Measurements from ENCODE around the gene WDR46. TPM values are rescaled to one million over a fixed set of nuclear protein-coding genes. Genes with fewer than 3 reads are reported as not detected.

WDR46 gene
- total RNA-seq, 1 experiment from 2014 or later = 77.9 TPM

DNA sequence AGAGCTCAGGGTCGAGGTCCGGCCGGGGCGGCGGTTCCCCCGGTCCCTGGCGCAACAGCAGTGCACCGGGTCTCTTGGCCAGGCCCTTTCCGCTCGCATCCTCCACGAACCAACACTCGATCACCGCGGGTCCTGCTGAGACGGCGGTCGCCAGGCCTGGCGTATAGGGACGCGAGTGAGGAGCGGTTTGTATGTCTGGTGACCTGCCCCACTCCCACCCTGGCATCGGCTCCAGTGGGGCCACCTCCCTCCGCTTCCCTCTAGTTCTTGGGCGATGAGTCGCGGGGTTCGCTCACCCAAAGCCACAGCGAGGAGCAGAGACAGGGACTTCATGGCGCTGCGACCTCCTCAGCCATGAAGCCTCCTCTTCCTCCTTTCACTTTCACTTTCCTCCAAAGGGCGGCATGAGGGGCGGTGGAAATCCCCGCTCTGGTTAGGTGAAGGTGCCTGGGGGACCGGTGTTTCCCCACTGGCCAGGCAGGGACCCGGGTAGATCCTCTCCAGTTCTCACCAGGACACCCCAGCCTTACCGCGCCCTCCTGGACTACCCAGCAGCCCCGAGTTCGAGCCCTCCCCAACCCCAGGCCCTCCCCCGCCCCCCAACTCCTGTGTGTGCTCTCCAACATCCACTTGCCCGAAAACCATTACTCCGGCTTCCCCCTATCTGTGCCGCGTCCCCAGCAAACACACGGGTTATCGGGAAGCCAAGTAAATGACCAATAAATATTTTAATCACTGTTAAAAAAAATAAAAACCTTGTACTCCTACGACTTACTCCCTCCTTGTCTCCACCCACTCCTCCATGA is 24.9 kb upstream of the WDR46 start, which contains the start of gene TAPBP:
Gene TAPBP (minus strand): TSS at position 370 of the 806 bp plus-strand sequence. CDS start 37 bp downstream, at position 333.
- DNase-seq (ENCODE audit: low spot score) = peak; percentile 70

DNA sequence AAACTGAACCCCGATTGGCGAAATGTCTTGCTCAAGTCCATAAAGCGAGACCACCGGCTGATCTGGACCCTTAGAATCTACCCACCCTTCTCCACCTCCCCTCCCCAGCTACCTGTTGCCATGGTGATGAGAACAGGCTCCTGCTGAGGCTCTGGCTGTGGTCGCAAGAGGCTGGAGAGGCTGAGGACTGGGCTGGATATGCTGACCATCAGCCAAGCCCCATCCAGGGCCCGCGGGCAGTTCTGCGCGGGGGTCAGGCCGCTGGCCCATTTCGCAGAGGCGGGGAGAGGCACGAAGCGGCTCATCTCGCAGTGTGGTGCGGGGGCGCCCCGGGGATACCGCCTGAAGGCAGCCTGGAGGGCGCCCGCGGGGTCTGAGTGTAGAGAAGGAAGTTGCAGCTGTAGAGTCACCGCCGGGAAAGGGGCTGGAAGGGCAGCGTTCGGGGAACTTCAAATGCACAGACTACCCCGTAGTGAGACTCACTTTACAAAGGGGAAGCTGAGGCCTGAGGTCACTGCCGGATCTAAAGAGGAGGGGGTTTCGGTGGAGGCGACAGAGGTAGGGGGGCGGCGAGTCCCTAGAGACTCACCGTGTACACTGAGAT is 24.2 kb upstream of the WDR46 start:
- DNase-seq (ENCODE audit: low spot score) = no peak

DNA sequence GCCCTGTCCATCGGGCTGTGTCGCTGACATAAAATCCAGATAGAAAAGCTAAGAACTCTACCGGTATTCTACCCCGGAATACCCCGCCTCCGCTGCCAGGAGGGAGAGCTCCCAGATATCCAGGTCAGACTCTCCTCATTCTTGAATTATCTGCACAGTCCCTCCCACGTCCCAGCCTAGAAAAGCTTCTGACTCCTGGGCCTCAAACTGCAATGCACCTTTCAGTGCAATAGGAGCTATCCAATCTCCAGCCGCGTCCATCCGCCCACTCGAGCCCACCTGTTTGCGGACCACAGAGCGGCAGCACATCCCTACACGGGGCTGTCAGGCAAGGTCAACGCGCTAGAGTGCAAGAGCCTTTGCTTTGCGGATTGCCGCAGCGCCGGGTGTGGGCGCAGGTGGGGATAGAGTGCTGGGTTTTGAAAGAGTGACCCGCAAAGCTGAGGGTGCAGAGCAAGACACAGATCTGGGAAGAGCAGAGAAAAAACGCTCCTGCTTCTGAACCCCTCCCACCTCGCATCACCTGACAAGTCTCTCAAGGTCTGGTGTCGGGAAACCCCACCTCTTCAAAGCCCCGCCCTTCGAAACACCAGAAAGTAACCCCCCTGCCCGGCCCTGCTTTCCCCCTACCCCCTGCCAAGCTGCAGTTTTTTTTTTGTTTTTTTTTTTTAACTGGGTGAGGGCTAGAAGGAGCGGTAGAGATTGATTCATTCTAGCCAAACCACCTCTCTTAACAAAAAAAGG is 23.5 kb upstream of the WDR46 start:
- DNase-seq (ENCODE audit: low spot score) = peak; percentile 86

DNA sequence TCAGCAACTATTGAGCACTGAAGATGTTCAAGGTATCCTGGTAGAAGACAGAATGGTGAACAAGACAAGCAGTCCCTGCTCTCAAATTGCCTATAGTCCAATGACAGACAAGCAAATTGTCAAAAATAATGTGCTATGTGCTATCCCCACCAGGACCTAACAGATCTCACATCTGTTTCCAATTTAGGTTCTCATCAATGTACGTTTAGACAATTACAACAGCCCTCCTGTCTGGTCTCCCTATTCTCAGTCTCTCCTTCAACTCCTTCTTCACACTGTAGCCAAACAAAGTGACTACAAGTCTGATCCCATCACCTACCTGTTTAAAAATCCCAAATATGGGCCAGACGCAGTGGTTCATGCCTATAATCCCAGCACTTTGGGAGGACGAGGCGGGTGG is 17.3 kb upstream of the WDR46 start:
- DNase-seq (ENCODE audit: low spot score) = no peak

DNA sequence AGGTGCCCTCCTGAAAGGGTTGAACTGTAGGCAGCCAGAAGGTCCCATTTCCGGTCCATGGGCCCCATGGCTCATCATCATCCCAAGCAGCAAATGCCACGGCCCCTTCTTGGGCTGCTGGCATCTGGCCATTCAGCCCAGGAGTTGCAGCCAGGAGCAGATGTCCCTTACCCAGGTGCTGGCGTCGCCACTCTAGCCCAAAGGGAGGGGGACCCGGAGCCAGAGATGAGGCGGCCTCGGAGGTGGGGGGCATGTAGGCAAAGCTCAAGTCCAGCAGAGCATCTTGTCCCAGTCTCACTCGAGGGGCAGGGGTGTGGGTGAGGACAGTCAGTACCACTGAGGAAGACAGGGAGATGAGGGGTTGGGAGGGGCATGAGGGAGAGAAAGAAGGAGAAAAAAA is 16.0 kb upstream of the WDR46 start:
- DNase-seq (ENCODE audit: low spot score) = no peak

DNA sequence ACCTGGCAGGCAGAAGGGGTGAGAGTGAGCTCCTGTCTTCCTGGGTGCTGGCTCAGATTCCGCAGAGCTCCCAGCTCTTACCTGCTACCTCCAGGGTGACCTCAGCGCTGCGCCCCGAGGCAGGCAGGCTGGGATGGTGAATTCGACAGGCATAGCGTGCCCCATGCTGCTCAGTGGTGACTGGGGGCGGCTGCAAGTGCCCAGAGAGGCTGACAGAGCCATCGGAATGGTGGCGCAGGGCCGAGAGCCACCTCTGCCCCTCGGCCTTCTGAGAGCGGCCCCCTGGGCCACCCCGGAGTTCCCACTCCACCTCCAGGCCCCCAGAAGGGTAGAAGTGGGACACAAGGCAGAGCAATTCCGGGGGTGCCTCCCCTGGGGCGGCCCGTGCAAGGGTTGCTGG is 15.2 kb upstream of the WDR46 start:
- DNase-seq (ENCODE audit: low spot score) = no peak

DNA sequence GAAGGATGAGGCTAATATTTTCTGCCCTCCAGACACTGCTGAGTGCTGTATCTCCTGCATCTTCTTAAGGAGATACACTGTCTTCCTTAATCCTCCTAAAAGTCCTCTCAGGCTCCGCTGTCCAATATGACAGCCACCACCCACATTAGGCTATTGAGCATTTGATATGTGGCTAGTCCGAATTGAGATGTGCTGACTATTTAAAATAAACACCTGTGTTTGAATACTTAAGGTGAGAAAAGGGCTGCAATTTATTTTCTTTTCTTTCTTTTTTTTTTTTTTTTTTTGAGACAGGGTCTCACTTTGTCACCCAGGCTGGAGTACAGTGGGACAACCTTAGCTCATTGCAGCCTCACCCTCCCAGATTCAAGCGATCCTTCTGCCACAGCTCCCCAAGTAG is 12.8 kb upstream of the WDR46 start:
- no peak for DNase-seq (ENCODE audit: low spot score)

DNA sequence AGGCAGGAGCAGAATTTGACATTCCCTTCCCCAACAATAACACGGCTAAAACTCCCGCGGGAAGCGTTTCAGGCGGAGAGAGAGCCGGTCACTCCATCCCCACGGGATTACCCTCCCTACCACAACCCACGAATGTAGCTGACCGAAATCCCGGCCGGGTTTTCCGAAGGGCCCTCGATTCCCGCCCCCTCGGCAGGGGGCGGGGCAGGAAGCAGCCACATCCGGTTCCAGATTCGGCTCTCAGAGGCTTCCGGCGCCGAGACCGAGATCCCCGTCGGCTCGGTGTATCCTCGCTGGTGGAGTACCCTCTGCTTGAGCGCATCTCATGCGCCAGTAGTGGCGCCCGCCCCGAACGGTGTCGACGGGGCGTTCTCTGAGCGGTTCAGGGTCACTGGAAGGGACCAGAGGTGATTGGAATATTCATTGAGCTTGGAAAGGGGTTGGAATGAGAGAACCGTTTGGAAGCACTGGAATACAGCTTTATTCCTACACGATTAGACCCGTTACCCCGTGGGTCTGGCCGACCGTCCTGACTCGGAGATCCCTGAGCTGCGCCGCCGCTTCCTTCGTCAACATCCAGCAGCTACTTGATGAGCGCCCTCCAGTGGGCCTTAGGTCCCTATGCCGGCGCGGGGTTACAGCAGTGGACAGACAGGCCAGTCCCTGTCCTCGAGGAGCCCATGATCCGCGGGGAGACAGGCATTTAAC is 10.4 kb upstream of the WDR46 start:
- peak; percentile 86 for DNase-seq (ENCODE audit: low spot score)

DNA sequence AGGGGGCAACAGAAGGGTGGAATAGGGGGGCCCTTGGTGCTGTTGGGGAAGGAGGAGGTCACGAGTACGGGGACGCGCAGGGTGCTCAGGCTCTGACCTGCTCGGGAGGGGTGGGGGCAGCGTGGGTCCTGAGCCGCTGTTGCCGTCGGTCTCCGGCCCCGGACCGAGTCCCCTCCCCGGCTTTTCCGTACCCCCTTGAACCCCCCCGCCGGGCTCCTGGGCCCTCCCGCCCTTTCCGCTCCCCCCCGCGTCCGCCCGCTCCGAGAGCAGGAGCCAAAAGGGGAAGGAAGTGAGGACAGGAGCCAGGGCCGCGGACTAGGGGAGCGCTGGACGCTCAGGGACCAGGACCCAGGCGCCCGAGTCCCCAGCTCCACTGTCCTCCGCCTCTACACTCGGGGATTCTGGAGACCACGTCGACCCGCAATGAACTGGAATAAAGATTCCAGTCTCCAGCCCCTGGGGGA is 9.8 kb upstream of the WDR46 start, which contains the start of gene RGL2:
Gene RGL2 (minus strand): TSS at position 170 of the 464 bp plus-strand sequence. CDS start 332 bp downstream, outside the sequence.
- peak; percentile 29 for DNase-seq (ENCODE audit: low spot score)

DNA sequence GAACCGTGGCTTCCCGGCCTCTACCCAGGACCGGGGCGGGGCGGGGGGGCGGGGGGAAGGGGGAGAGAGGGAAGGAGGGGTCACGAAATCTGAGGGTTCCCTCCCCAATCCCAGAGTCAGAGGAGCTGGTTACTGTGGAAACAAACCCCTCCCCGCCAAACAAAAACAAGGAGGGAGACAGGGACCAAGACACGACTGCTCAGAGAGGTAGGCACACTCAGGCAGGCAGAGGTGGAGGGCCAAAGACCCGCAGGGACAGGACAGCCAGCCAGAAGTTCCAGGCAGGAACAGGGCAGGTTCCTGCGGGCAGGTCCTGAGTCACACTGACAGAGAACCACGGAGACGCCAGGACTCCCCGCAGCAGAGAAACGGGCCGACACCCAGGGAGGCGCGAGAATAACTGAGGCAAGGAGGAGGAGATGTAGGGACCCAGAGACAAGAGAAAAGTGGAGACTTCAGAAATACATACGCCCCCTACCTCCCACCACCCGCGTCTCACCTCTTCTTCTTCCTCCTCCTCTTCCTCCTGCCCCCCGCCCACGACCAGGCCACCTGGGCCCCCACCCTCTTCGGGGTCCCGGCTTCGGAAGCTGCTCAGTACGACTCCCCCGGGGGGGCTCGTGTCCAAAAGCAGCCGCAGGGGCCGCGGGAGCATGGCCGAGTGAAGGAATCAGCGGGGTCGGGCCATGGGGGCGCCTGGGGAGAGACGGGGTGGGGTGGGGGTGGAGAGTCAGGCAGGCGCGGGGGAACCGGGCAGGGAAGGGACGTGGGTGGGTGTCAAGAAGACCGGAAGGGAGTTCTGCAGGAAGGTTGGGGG is 9.1 kb upstream of the WDR46 start:
- DNase-seq (ENCODE audit: low spot score) = peak; percentile 76

DNA sequence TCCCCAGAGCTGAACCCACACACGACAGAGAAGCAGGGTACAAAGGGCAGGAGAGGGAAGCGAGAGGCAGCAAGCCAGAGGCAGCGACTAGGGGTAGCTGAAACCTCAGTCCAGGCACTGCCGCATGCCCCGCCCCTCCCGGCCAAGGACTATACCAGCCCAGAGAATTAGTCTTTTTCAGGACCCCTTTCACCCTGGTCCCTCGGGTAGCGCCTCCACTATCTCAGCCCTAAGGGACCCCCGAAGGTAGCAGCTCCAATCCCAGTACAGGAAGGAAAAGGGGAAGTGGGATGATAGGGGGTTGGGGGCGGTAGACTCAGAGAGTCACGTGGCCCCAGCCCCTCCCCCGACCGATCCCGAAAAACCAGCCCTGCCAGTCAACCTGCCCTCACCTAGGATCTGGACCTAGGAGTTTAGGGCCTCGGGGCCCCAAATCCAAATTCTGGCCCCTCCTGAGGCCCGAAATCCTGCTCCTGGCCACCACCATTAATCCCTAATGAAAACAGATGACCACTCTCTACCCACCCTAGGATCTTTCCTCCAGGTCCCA is 8.4 kb upstream of the WDR46 start:
- DNase-seq (ENCODE audit: low spot score) = no peak

DNA sequence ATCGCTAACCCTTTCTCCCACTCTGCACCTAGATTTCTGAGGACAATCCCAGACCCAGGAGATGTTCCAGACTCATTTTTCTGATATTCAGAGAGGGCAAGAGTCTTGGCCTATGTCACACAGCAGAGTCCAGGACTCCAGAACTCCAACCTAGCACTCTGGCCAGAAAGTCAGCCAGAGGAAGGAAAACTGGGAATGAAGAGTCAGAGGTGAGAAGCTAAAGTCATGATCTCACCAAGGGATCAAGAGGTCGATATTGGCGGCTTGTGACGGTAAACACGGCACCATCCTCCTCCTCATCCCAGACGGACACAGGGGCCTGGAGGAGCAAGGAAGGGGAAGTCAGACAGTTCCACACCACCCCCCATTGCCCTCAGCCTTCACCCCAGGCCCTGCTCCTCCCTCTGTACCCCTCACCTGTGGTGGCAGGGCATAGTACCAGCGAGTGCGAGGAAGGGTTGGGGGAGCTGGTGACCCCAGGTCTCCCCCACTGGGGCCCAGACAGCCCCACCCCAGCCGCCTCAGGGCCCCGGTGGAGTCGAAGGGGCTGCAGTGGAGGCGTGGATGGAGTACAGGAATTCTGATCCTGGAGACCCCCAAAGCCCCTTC is 7.9 kb upstream of the WDR46 start:
- no peak for DNase-seq (ENCODE audit: low spot score)

DNA sequence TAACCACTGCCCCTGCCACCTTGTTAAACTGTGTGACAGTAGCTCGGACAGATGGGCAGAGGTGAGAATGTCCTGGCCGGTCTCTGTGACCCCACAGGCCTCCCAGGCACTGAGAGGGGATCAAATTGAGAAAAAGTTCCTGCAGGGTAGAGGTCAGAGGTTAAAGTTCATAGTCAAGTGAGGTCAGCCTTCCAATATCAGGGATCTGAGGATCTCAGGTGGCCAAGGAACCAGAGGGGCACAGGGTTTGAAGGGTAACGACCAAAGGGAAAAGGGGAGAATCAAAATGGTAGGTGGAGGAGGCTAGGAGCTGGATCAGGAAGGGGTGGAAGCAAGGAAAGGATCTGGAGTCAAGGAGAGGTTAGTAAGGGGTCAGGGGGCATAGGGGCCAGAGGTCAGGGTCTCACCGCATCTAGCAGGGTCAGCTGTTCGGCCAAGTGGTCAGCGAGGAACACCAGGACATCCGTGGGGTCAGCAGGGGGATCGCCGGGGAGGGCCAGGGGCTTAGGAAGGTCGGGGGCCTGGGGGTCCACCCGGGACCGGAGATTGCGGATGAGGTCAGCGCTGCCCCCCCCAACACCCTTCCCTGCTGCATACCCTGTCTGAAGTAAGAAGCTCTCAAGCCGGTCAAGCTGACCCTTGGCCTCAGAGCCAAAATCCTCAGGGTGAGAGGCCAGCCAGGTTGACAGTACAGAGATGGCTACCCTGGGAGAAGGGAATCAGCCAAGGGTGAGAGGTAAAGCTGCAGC is 6.8 kb upstream of the WDR46 start:
- no peak for DNase-seq (ENCODE audit: low spot score)

DNA sequence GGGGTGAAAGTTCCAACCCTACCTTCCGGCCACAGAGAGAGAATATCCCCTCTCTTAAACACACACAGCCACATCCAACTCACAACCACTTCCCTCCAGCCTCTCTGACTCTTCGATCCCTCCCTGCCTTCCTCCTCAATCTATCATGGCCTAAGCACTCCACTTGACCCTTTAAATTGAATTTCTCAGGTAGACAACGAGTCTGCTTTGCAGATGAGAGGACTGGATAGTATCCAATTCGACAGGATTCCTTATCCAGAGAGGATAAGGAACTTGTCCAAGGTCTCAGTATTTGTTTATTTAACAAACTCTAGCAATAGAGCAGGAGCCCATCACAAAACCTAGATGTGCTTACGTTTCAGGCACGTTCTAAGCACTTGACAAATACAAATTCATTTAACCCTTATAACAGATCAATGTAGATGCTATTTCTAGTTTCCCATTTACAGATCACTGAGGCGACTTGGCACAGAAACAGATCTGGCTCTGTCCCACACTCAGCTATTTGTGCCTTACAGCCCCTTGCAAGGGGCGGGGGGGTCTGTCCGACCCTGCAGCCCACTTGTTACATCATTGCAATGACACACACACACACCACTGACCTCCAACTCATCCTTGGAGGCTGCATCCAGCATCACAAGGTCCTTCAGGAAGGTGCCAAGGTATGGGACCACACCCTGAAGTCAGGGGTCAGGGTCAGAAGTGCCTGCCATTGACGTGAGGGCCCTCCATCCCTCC is 5.2 kb upstream of the WDR46 start:
- no peak for DNase-seq (ENCODE audit: low spot score)

DNA sequence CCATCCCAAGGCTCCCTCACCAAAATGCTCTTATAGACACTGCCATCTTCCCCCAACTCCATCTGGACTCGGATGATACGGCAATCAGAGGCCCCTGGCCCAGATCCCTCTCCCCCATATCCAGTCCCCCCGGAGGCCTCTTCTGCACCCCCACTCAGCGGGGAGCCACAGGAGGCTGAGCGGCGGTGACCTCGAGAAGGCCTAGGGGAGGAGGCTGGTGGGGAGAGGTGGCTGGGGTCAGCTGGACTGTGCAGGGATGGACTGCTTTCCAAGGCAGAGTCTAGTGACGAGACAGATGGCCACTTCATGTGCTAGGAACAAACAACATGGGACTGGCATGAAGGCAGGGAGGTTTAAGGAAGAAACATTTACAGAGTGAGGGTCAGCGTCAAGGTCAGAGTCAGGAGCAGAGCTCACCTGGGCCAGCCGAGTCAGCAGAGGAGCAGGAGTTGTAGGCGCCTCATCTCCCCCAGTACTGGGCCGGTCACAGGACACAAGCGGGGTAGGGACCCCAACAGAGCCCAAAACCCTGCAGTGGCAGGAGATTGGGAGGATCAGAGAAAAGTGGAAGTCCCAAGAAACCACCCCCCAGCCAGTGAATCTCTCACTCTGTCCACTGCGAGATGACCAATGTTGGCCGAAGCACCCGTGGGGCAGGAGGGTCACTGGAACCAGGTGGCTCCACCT is 4.1 kb upstream of the WDR46 start:
- no peak for DNase-seq (ENCODE audit: low spot score)

DNA sequence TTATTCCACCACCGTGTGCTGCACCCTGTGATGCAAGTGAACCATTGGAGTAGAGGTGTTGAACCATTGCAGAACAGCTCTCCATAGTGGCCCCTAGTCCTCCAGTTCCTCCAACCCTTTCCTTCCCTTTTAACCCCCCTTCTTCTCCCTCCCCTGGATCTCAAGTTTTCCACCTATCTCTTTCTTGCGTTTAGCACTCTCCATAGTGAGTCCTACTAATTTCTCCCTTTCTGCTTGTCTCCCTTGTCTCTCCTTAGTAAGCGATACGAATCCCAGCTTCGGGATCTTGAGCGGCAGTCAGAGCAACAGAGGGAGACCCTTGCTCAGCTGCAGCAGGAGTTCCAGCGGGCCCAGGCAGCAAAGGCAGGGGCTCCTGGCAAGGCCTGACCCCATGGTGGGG is 1.4 kb upstream of the WDR46 start:
- DNase-seq (ENCODE audit: low spot score) = no peak

DNA sequence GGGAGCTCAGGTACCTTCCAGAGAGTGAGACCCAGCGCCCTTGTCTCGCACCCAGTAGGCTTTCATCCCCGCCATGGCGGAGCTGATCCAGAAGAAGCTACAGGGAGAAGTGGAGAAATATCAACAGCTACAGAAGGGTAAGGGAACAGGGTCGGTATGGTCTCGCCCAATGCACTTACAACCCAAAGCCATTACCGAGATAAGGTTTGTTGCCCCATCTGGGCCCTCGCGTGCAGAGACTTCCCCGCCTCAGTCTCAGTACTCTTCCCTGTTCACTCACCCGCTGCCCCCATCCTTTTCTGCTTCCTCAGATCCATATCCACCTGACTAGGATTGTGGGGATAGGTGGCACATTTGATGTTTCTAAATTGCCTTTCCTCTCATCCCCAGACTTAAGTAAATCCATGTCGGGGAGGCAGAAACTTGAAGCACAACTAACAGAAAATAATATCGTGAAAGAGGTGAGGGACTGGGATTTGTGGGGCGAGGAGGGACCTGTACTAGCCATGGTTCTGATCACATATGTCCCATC is 811 bp upstream of the WDR46 start:
- no peak for DNase-seq (ENCODE audit: low spot score)

All from A172 (cell line).